T-helper 2 cell treated with Interferon-gamma antibody and Interleukin-4, amounts not matched to agents 5 μg/mL and 100 μg/mL, for 36 hours (primary cell): ENCODE measurements around the gene DDX46.
A peak's percentile ranks its signal among the peaks of the same experiment; 100 is the strongest.
"Not testable (repeated sequence)": the region's sequence is repeated elsewhere in the genome, so short reads cannot be mapped to it uniquely, and the experiment has no call there.

Experiments
- DNase-seq: peaks from one replicate; pipeline ENCODE4 v3.0.0; 2021; ENCODE audit warnings: low spot score
- H3K27ac Mint-ChIP-seq: one replicate; pipeline ENCODE4 v1.8.0; 2021; ENCODE audit warnings: mild to moderate bottlenecking, mixed read lengths
- H3K27me3 Mint-ChIP-seq: one replicate; pipeline ENCODE4 v1.8.0; 2021; ENCODE audit warnings: low read depth, mixed read lengths
- H3K36me3 Mint-ChIP-seq: one replicate; pipeline ENCODE4 v1.8.0; 2021; ENCODE audit warnings: low read depth, mixed read lengths
- H3K4me1 Mint-ChIP-seq: one replicate; pipeline ENCODE4 v1.8.0; 2021; ENCODE audit warnings: low read depth, mixed read lengths
- H3K4me3 Mint-ChIP-seq: one replicate; pipeline ENCODE4 v1.8.0; 2022; ENCODE audit warnings: mild to moderate bottlenecking, moderate library complexity, mixed read lengths
- H3K9me3 Mint-ChIP-seq: one replicate; pipeline ENCODE4 v1.8.0; 2021; ENCODE audit warnings: mixed read lengths

Gene DDX46

GRCh38 chr5:134749415-134749814, 9.2 kb upstream of the DDX46 start:
- DNase-seq, result no peak
- Mint-ChIP-seq H3K9me3 (no peaks in the 10 kb centered on the region), H3K4me1 (no peaks in the 10 kb centered on the region), H3K36me3 (peaks cover 5% of the 10 kb centered on the region), H3K4me3 (no peak overlapping the region), H3K27me3 (no peaks in the 10 kb centered on the region), H3K27ac (no peak overlapping the region)

- Mint-ChIP-seq H3K36me3 (peaks cover 12% of the 10 kb centered on the region), H3K4me1 (peaks cover 28% of the 10 kb centered on the region), H3K9me3 (no peaks in the 10 kb centered on the region), H3K27ac (peak overlapping the region; percentile 94), H3K27me3 (no peaks in the 10 kb centered on the region), H3K4me3 (peak overlapping the region; percentile 98)
- DNase-seq, result no peak
Measured at GRCh38 chr5:134758176-134758503, 439 bp upstream of the DDX46 start.

DNA sequence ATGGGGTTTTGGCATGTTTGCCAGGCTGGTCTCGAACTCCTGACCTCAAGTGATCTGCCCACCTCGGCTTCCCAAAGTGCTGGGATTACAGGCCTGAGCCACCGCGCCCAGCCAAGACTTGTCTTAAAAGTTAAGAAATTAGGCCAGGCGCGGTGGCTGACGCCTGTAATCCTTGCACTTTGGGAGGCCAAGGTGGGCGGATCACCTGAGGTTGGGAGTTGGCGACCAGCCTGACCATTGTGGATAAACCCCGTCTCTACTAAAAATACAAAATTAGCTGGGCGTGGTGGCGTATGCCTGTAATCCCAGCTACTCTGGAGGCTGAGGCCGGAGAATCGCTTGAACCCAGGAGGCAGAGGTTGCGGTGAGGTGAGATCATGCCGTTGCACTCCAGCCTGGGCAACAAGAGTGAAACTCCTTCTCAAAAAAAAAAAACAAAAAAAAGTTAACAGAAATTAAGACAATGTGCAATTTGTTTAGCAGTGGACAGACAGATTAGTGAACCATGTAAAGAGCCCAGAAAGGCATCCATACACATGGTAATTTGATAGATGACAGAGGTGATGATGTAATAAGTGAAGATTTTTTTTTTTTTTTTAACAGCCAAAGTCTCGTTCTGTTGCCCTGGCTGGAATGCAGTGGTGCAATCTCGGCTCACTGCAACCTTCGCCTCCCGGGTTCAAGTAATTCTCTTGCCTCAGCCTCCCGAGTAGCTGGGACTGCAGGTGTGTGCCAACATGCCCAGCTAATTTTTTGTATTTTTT, 9.1 kb downstream of the DDX46 start:
- not testable (repeated sequence) for H3K4me3 Mint-ChIP-seq, H3K9me3 Mint-ChIP-seq, H3K27ac Mint-ChIP-seq, H3K27me3 Mint-ChIP-seq, H3K4me1 Mint-ChIP-seq, DNase-seq
- peaks cover 36% of the 10 kb centered on the region for H3K36me3 Mint-ChIP-seq

- no peak for DNase-seq
- H3K36me3 Mint-ChIP-seq, result peaks cover 31% of the 10 kb centered on the region
- no peaks in the 10 kb centered on the region for H3K9me3 Mint-ChIP-seq
- H3K4me3 Mint-ChIP-seq, result no peak overlapping the region
- no peaks in the 10 kb centered on the region for H3K4me1 Mint-ChIP-seq
- no peak overlapping the region for H3K27ac Mint-ChIP-seq
- H3K27me3 Mint-ChIP-seq, result no peaks in the 10 kb centered on the region
Measured at GRCh38 chr5:134769206-134769605, 10.6 kb downstream of the DDX46 start.

GRCh38 chr5:134772461-134773125, 14.0 kb downstream of the DDX46 start:
- Mint-ChIP-seq H3K27me3 (no peaks in the 10 kb centered on the region), H3K36me3 (peaks cover 44% of the 10 kb centered on the region), H3K27ac (no peak overlapping the region), H3K4me3 (no peak overlapping the region), H3K9me3 (no peaks in the 10 kb centered on the region), H3K4me1 (no peaks in the 10 kb centered on the region)
- DNase-seq, result no peak

DNA sequence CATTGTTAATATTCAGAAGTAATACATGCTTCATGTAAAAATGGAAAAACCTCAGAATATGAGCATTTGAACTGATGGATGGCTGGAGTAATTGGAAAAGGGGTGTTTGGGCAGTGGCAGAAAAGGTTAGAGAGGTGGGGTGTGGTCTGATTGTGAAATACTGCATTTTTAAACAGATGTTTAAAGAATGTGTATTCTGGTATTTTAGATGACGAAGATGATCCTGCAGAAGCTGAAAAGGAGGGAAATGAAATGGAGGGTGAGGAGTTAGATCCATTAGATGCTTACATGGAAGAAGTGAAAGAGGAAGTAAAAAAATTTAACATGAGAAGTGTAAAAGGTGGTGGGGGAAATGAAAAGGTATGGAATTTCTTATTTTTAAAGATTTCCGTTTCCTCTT, 18.8 kb downstream of the DDX46 start:
- no peaks in the 10 kb centered on the region for H3K9me3 Mint-ChIP-seq
- H3K4me1 Mint-ChIP-seq, result no peaks in the 10 kb centered on the region
- H3K36me3 Mint-ChIP-seq, result peaks cover 49% of the 10 kb centered on the region
- H3K27ac Mint-ChIP-seq, result no peak overlapping the region
- no peak for DNase-seq
- no peak overlapping the region for H3K4me3 Mint-ChIP-seq
- H3K27me3 Mint-ChIP-seq, result no peaks in the 10 kb centered on the region

GRCh38 chr5:134784241-134784920, 25.8 kb downstream of the DDX46 start:
- Mint-ChIP-seq H3K4me1 (no peaks in the 10 kb centered on the region), H3K36me3 (peaks cover 55% of the 10 kb centered on the region), H3K27ac (no peak overlapping the region), H3K4me3 (no peak overlapping the region), H3K9me3 (no peaks in the 10 kb centered on the region), H3K27me3 (no peaks in the 10 kb centered on the region)
- no peak for DNase-seq

- H3K4me1 Mint-ChIP-seq, result no peaks in the 10 kb centered on the region
Measured at GRCh38 chr5:134784946-134785620, 26.5 kb downstream of the DDX46 start.

DNA sequence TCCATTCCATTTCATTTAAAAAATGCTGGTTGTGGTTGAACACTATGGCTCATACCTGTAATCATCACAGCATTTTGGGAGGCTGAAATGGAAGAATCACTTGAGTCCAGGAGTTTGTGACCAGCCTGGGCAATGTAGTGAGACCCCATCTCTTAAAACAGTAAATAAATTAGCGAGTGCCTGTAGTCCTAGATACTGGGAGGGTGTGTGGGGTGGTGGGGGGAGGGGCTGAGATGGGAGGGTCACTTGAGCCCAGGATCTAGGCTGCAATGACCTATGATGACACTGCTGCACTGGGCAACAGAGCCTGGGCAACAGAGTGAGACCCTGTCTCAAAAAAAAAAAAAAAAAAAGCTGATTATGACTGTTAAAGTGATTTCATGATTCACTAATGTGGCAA, 29.1 kb downstream of the DDX46 start:
- Mint-ChIP-seq H3K4me3 (no peak overlapping the region), H3K4me1 (no peaks in the 10 kb centered on the region), H3K27me3 (no peaks in the 10 kb centered on the region), H3K27ac (no peak overlapping the region), H3K36me3 (peaks cover 60% of the 10 kb centered on the region), H3K9me3 (no peaks in the 10 kb centered on the region)
- no peak for DNase-seq

More at GRCh38 chr5:134784946-134785620, 26.5 kb downstream of the DDX46 start:
- DNase-seq, result no peak
- Mint-ChIP-seq H3K27me3 (no peaks in the 10 kb centered on the region), H3K36me3 (peaks cover 55% of the 10 kb centered on the region), H3K27ac (no peak overlapping the region), H3K4me3 (no peak overlapping the region), H3K9me3 (no peaks in the 10 kb centered on the region)

DNA sequence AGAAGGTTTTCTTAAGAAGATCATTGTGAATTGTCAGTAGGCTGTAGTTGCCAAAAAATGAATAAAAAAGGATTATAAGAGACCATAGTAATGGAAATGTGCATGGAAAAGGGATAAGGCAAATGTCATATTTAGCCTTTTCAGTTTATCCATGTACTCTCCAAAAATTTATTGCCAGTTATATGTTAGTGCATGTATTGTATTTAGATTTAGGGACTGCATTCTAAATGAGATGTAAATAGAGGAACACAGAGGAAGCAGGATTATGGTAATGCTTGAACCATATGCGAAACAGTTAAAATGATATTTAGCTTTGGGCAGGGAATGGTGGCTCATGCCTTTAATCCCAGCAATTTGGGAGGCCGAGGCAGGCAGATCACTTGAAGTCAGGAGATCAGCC, 33.0 kb downstream of the DDX46 start:
- H3K4me3 Mint-ChIP-seq, result no peak overlapping the region
- H3K27me3 Mint-ChIP-seq, result no peaks in the 10 kb centered on the region
- H3K4me1 Mint-ChIP-seq, result no peaks in the 10 kb centered on the region
- no peak for DNase-seq
- H3K27ac Mint-ChIP-seq, result no peak overlapping the region
- H3K36me3 Mint-ChIP-seq, result peaks cover 67% of the 10 kb centered on the region
- no peaks in the 10 kb centered on the region for H3K9me3 Mint-ChIP-seq

GRCh38 chr5:134792286-134792685, 33.7 kb downstream of the DDX46 start:
- H3K27ac Mint-ChIP-seq, result no peak overlapping the region

GRCh38 chr5:134793111-134793510, 34.5 kb downstream of the DDX46 start:
- Mint-ChIP-seq H3K27me3 (no peaks in the 10 kb centered on the region), H3K4me1 (no peaks in the 10 kb centered on the region), H3K27ac (no peak overlapping the region), H3K9me3 (no peaks in the 10 kb centered on the region), H3K4me3 (no peak overlapping the region), H3K36me3 (peaks cover 62% of the 10 kb centered on the region)
- DNase-seq, result no peak

More at GRCh38 chr5:134792286-134792685, 33.7 kb downstream of the DDX46 start:
- H3K27me3 Mint-ChIP-seq, result no peaks in the 10 kb centered on the region
- no peak overlapping the region for H3K4me3 Mint-ChIP-seq
- H3K4me1 Mint-ChIP-seq, result no peaks in the 10 kb centered on the region
- DNase-seq, result no peak
- peaks cover 62% of the 10 kb centered on the region for H3K36me3 Mint-ChIP-seq
- no peaks in the 10 kb centered on the region for H3K9me3 Mint-ChIP-seq

DNA sequence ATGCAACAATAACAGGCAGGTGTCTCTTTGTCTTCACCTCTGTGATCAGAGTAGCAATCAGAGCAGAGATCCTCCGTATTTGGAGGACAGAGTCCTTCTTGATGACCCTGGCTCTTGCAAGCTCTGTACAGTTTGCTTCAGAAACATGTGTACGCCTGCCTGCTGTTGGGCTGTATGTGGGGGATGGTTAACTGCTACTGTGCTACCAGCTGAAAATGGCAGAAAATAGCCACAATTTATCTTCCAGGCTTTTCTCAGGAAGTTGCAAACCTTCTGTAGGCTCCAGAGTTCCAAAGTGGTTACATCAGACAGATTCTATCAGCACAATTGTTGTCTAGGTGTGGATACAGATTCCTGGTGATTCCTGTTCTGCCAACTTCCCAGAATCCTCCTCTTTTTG, 35.5 kb downstream of the DDX46 start:
- no peak for DNase-seq
- Mint-ChIP-seq H3K4me1 (no peaks in the 10 kb centered on the region), H3K27me3 (no peaks in the 10 kb centered on the region), H3K9me3 (no peaks in the 10 kb centered on the region), H3K4me3 (no peak overlapping the region), H3K27ac (no peak overlapping the region), H3K36me3 (peaks cover 65% of the 10 kb centered on the region)

DNA sequence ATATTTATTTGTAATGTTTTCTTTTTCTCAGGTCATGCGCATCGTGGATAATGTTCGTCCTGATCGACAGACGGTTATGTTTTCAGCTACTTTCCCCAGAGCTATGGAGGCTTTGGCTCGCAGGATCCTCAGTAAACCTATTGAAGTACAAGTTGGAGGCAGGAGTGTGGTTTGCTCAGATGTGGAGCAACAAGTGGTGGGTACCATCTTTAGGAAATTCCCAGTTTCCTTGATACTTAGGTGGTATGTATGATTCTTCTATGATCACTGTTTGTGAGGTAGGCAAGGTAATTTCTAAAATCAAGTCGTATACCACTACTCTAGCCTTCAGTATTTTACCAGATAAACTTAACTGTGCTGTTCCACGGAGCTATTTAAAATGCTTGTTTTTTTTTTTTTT, 36.2 kb downstream of the DDX46 start:
- H3K9me3 Mint-ChIP-seq, result no peaks in the 10 kb centered on the region
- H3K27ac Mint-ChIP-seq, result no peak overlapping the region
- no peak for DNase-seq
- no peaks in the 10 kb centered on the region for H3K4me1 Mint-ChIP-seq
- H3K27me3 Mint-ChIP-seq, result no peaks in the 10 kb centered on the region
- H3K36me3 Mint-ChIP-seq, result peaks cover 60% of the 10 kb centered on the region
- no peak overlapping the region for H3K4me3 Mint-ChIP-seq
